ENCODE results near the gene CPNE2.
"Not testable (repeated sequence)": the region's sequence is repeated elsewhere in the genome, so short reads cannot be mapped to it uniquely, and the experiment has no call there.

CPNE2 gene

DNA sequence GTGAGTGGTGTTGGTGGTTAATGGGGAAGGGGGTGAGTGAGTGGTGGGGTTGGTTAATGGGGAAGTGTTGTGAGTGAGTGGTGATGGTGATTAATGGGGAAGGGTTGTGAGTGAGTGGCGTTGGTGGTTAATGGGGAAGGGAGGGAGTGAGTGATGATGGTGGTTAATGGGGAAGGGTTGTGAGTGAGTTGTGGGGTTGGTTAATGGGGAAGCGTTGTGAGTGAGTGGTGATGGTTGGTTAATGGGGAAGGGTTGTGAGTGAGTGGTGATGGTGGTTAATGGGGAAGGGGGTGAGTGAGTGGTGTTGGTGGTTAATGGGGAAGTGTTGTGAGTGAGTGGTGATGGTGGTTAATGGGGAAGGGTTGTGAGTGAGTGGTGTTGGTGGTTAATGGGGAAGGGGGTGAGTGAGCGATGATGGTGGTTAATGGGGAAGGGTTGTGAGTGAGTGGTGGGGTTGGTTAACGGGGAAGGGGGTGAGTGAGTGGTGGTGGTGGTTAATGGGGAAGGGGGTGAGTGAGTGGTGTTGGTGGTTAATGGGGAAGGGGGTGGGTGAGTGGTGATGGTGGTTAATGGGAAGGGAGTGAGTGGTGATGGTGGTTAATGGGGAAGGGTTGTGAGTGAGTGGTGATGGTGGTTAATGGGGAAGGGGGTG, 21.2 kb upstream of the CPNE2 start:
- H3K4ac ChIP-seq (ENCODE audit: low read length); H2BK12ac ChIP-seq (ENCODE audit: low read length); H3K18ac ChIP-seq (ENCODE audit: low read length); DNase-seq (ENCODE audit: low spot score); H3K14ac ChIP-seq (ENCODE audit: low read length); H2BK5ac ChIP-seq (ENCODE audit: low read length); H2BK120ac ChIP-seq (ENCODE audit: low read depth, low read length); H3K4me3 ChIP-seq (ENCODE audit: low read length in 2 of 2); H3K27ac ChIP-seq (replicated peaks; ENCODE audit: low read length); H2AFZ ChIP-seq (ENCODE audit: low read length); H3K23ac ChIP-seq (ENCODE audit: low read depth, low read length, poor library complexity); H2BK15ac ChIP-seq (ENCODE audit: low read length); H3K4me2 ChIP-seq (ENCODE audit: insufficient read depth, low read length, poor library complexity, severe bottlenecking); H2AK5ac ChIP-seq (ENCODE audit: low read depth, low read length); H3K79me1 ChIP-seq (ENCODE audit: low read depth, low read length); H3K9me3 ChIP-seq (replicated peaks in 1 of 2; ENCODE audit: control insufficient read depth in 2 of 2, insufficient read depth in 1 of 2, low read depth in 1 of 2, low read length in 2 of 2); H4K91ac ChIP-seq (ENCODE audit: low read depth, low read length, poor library complexity); H3K4me1 ChIP-seq (ENCODE audit: control insufficient read depth in 2 of 2, insufficient read depth in 1 of 2, low read depth in 1 of 2, low read length in 2 of 2); H3K9ac ChIP-seq (ENCODE audit: low read depth, low read length, poor library complexity); H3K36me3 ChIP-seq (replicated peaks in 1 of 2; ENCODE audit: control insufficient read depth in 2 of 2, insufficient read depth in 2 of 2, low read length in 2 of 2); H4K8ac ChIP-seq (ENCODE audit: low read depth, low read length): not testable (repeated sequence)
- H3K27me3 ChIP-seq (ENCODE audit: control insufficient read depth in 3 of 3, insufficient read depth in 3 of 3, low read depth in 1 of 3, low read length in 3 of 3), result peaks cover 0 to 38% (median 0%) of the 10 kb centered on the region in 3 experiments
- 100% methylated on average over 2 to 4 of the region's 4 CpGs for WGBS, 2 donors (ENCODE audit: extremely low coverage in 2 of 2, insufficient read length in 2 of 2, insufficient replicate concordance in 1 of 2)

DNA sequence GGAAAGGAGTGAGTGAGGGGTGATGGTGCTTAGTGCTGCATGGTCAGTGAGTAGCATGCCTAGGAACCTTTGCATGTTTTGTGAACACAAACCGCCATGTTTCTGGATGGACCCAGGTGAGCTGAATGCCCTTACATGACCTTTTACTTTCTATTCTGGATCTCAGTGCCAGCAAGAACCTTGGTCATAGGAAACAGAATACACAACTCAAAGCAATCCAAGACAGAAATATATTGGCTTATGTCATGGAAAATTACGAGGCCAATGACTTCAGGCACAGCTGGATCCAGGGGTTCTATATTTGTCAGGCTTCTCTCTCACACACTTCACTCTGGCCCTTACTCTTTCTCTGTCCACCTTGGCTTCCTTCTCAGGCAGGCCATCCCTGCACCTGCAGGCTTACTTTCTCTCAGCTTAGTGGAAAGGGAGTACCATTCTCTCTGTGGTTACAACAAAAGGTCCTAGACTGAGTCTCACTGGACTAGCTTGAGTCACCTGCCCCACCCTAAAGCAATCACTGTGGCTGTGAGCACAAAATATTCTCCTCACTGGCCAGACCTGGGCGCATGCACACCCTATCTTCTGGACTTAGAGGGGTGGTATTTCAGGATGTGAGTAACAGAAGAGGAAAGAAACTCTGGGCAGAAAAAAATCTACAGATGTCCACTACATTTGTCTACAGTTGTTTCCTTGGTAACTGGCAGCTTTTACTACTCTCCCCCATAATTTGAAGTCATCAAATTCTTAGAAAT, 20.4 kb upstream of the CPNE2 start:
- WGBS, 2 donors (ENCODE audit: extremely low coverage in 2 of 2, insufficient read length in 2 of 2, insufficient replicate concordance in 1 of 2), result no CpG with 5 or more reads among the region's 3 CpGs
- peaks cover 0 to 40% (median 0%) of the 10 kb centered on the region in 3 experiments for H3K27me3 ChIP-seq (ENCODE audit: control insufficient read depth in 3 of 3, insufficient read depth in 3 of 3, low read depth in 1 of 3, low read length in 3 of 3)
- no peak overlapping the region for H2BK120ac ChIP-seq (ENCODE audit: low read depth, low read length)
- H3K4me2 ChIP-seq (ENCODE audit: insufficient read depth, low read length, poor library complexity, severe bottlenecking), result no peak overlapping the region
- H2BK12ac ChIP-seq (ENCODE audit: low read length), result no peak overlapping the region
- no peaks in the 10 kb centered on the region for H3K79me1 ChIP-seq (ENCODE audit: low read depth, low read length)
- no peak for DNase-seq (ENCODE audit: low spot score)
- no peak overlapping the region for H3K4ac ChIP-seq (ENCODE audit: low read length)
- no peak overlapping the region for H3K4me3 ChIP-seq (ENCODE audit: low read length in 2 of 2)
- no peaks in the 10 kb centered on the region for H3K36me3 ChIP-seq (replicated peaks in 1 of 2; ENCODE audit: control insufficient read depth in 2 of 2, insufficient read depth in 2 of 2, low read length in 2 of 2)
- H3K27ac ChIP-seq (replicated peaks; ENCODE audit: low read length), result no peak overlapping the region
- no peak overlapping the region for H4K8ac ChIP-seq (ENCODE audit: low read depth, low read length)
- H3K9me3 ChIP-seq (replicated peaks in 1 of 2; ENCODE audit: control insufficient read depth in 2 of 2, insufficient read depth in 1 of 2, low read depth in 1 of 2, low read length in 2 of 2), result no peaks in the 10 kb centered on the region
- no peak overlapping the region for H3K18ac ChIP-seq (ENCODE audit: low read length)
- H3K23ac ChIP-seq (ENCODE audit: low read depth, low read length, poor library complexity), result no peak overlapping the region
- no peak overlapping the region for H2BK5ac ChIP-seq (ENCODE audit: low read length)
- H2AK5ac ChIP-seq (ENCODE audit: low read depth, low read length), result no peak overlapping the region
- no peak overlapping the region for H4K91ac ChIP-seq (ENCODE audit: low read depth, low read length, poor library complexity)
- H3K14ac ChIP-seq (ENCODE audit: low read length), result no peak overlapping the region
- H2BK15ac ChIP-seq (ENCODE audit: low read length), result no peak overlapping the region
- H3K9ac ChIP-seq (ENCODE audit: low read depth, low read length, poor library complexity), result no peak overlapping the region
- H2AFZ ChIP-seq (ENCODE audit: low read length), result no peak overlapping the region
- H3K4me1 ChIP-seq (ENCODE audit: control insufficient read depth in 2 of 2, insufficient read depth in 1 of 2, low read depth in 1 of 2, low read length in 2 of 2), result peaks cover 0 to 8% of the 10 kb centered on the region in 2 donors

DNA sequence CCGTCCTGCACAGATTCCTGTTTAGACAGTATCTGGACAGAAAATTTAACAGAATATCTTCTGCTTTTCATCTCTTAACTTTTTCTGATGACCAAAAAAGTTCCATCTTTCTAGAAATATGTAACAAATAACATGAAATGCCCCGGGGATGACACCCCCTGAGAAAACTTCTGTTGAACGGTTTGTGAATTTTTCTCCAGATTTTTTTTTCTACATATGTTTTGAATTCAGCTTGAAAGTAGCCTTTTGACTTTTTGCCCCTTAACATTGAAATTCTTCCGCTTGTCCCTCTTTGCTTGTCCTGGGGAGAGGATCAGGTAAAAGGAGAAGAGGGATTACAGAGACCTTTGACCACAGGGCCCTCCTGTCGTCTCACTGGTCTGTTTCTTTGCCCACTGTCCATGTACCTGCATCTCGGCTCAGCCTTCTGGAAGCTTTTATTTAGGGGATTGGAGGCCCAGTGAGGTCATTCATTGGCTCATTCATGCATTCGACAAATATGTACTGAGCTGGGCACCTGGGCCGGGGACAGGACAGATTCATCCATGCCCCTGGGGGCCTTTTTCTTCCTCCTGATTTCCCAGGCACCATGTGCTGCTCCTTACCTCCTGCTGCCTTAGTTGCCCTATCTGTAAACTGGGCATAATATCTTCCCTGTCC, 19.6 kb upstream of the CPNE2 start:
- no peak overlapping the region for H2BK120ac ChIP-seq (ENCODE audit: low read depth, low read length)
- no peak overlapping the region for H3K18ac ChIP-seq (ENCODE audit: low read length)
- no peak overlapping the region for H3K23ac ChIP-seq (ENCODE audit: low read depth, low read length, poor library complexity)
- no peak overlapping the region for H2BK15ac ChIP-seq (ENCODE audit: low read length)
- H3K9ac ChIP-seq (ENCODE audit: low read depth, low read length, poor library complexity), result no peak overlapping the region
- H3K14ac ChIP-seq (ENCODE audit: low read length), result no peak overlapping the region
- H3K4me1 ChIP-seq (ENCODE audit: control insufficient read depth in 2 of 2, insufficient read depth in 1 of 2, low read depth in 1 of 2, low read length in 2 of 2), result peaks cover 0 to 9% of the 10 kb centered on the region in 2 donors
- H4K91ac ChIP-seq (ENCODE audit: low read depth, low read length, poor library complexity), result no peak overlapping the region
- H2AFZ ChIP-seq (ENCODE audit: low read length), result no peak overlapping the region
- H2AK5ac ChIP-seq (ENCODE audit: low read depth, low read length), result no peak overlapping the region
- no peak overlapping the region for H2BK5ac ChIP-seq (ENCODE audit: low read length)
- H3K36me3 ChIP-seq (replicated peaks in 1 of 2; ENCODE audit: control insufficient read depth in 2 of 2, insufficient read depth in 2 of 2, low read length in 2 of 2), result no peaks in the 10 kb centered on the region
- WGBS, 2 donors (ENCODE audit: extremely low coverage in 2 of 2, insufficient read length in 2 of 2, insufficient replicate concordance in 1 of 2), result no CpG with 5 or more reads among the region's 8 CpGs
- no peaks in the 10 kb centered on the region for H3K9me3 ChIP-seq (replicated peaks in 1 of 2; ENCODE audit: control insufficient read depth in 2 of 2, insufficient read depth in 1 of 2, low read depth in 1 of 2, low read length in 2 of 2)
- H3K4ac ChIP-seq (ENCODE audit: low read length), result no peak overlapping the region
- DNase-seq (ENCODE audit: low spot score), result no peak
- H3K79me1 ChIP-seq (ENCODE audit: low read depth, low read length), result no peaks in the 10 kb centered on the region
- no peak overlapping the region for H3K4me3 ChIP-seq (ENCODE audit: low read length in 2 of 2)
- H2BK12ac ChIP-seq (ENCODE audit: low read length), result no peak overlapping the region
- H3K27ac ChIP-seq (replicated peaks; ENCODE audit: low read length), result no peak overlapping the region
- H4K8ac ChIP-seq (ENCODE audit: low read depth, low read length), result no peak overlapping the region
- no peak overlapping the region for H3K4me2 ChIP-seq (ENCODE audit: insufficient read depth, low read length, poor library complexity, severe bottlenecking)
- H3K27me3 ChIP-seq (ENCODE audit: control insufficient read depth in 3 of 3, insufficient read depth in 3 of 3, low read depth in 1 of 3, low read length in 3 of 3), result peaks cover 0 to 38% (median 0%) of the 10 kb centered on the region in 3 experiments

DNA sequence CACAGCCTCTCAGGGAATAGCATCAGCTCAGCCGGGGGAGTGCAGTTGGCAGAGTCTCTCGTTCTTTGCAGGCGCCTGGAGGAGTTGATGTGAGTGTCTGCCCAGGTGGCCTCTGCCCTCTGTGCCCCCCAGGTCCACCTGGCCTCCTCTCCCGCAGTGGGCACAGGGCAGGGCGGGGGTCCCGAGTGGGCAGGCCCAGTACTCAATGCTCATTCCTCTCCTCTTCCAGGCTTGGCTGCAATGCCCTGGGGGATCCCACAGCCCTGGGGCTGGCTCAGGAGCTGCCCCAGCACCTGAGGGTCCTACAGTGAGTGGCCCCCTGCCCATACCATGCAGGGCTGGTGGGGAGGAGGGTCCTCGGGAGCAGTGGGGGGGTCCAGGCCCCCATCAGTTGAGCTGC, 14.7 kb upstream of the CPNE2 start:
- Histone ChIP-seq H3K79me1 (ENCODE audit: low read depth, low read length) (no peaks in the 10 kb centered on the region), H4K91ac (ENCODE audit: low read depth, low read length, poor library complexity) (no peak overlapping the region), H2BK15ac (ENCODE audit: low read length) (peak overlapping the region; percentile 11), H3K27ac (replicated peaks; ENCODE audit: low read length) (no peak overlapping the region), H3K27me3 (ENCODE audit: control insufficient read depth in 3 of 3, insufficient read depth in 3 of 3, low read depth in 1 of 3, low read length in 3 of 3) (peaks cover 0 to 49% (median 0%) of the 10 kb centered on the region in 3 experiments), H3K4ac (ENCODE audit: low read length) (no peak overlapping the region), H3K9ac (ENCODE audit: low read depth, low read length, poor library complexity) (peak overlapping the region; percentile 1), H3K4me1 (ENCODE audit: control insufficient read depth in 2 of 2, insufficient read depth in 1 of 2, low read depth in 1 of 2, low read length in 2 of 2) (peaks cover 0 to 1% of the 10 kb centered on the region in 2 donors), H3K9me3 (replicated peaks in 1 of 2; ENCODE audit: control insufficient read depth in 2 of 2, insufficient read depth in 1 of 2, low read depth in 1 of 2, low read length in 2 of 2) (no peaks in the 10 kb centered on the region), H2BK5ac (ENCODE audit: low read length) (no peak overlapping the region), H3K36me3 (replicated peaks in 1 of 2; ENCODE audit: control insufficient read depth in 2 of 2, insufficient read depth in 2 of 2, low read length in 2 of 2) (no peaks in the 10 kb centered on the region), H3K14ac (ENCODE audit: low read length) (no peak overlapping the region), H3K4me3 (ENCODE audit: low read length in 2 of 2) (no peak overlapping the region), H3K4me2 (ENCODE audit: insufficient read depth, low read length, poor library complexity, severe bottlenecking) (no peak overlapping the region), H3K23ac (ENCODE audit: low read depth, low read length, poor library complexity) (no peak overlapping the region), H2BK12ac (ENCODE audit: low read length) (no peak overlapping the region), H2AK5ac (ENCODE audit: low read depth, low read length) (no peak overlapping the region), H4K8ac (ENCODE audit: low read depth, low read length) (no peak overlapping the region), H3K18ac (ENCODE audit: low read length) (peak overlapping the region; percentile 49), H2BK120ac (ENCODE audit: low read depth, low read length) (no peak overlapping the region), H2AFZ (ENCODE audit: low read length) (no peak overlapping the region)
- no peak for DNase-seq (ENCODE audit: low spot score)
- no CpG with 5 or more reads among the region's 7 CpGs for WGBS, 2 donors (ENCODE audit: extremely low coverage in 2 of 2, insufficient read length in 2 of 2, insufficient replicate concordance in 1 of 2)

All from neuronal stem cell (in vitro differentiated cells).